ENCODE results near the gene KLF2.

GRCh38 chr19:16342002-16342715 lies 17.5 kb downstream of the KLF2 start:
- TF ChIP-seq CTCF (IDR thresholded peaks at IDR 0.05) (no peak), POLR2A (IDR thresholded peaks at IDR 0.05) (no peak)
